ENCODE results near the gene WFS1.

DNA sequence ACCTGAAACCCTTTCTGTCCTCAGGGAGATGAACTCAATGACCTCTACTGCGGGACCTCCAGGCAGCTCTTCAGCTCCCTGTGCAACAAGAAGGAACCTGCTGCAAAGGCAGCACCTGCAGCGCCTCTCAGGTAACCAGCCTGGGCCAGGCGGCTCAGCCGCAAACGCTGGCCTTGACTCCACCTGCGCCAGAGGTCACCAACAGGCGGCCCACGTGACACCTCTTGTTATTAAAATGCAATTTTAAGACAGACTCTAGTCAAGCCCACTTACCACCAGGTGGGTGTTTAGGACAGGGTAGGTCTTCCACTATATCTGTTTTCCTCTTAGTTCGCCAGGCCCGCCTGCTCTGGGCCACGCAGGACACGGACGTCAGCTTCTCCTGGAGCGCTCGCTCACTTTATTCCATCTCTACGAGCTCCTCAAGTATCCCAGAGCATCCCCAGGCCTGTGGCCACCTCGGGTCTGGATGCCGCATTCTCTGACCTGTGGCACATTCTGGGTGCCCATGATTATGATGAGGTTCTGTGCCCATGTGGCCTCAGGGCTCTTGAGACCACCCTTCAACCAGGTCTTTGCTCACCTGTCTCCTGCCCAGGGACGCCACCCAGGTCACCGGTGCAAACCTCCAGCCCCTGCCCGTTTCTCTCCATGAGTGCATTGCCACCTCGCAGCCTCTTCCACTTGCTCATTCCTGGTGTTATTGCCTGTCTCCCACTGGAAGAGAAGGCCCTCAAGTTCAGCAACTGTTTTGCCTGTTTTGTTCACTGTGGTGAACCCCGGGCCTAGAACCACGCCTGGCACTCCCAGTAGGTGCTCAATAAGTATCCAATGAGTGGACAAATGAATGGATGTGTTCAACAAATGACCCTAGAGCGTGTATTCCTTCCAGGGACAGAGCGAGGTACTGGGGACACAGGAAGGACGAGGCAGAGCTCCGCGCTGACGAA lies 36.5 kb upstream of the WFS1 start:
- TF ChIP-seq, protein P1, sequence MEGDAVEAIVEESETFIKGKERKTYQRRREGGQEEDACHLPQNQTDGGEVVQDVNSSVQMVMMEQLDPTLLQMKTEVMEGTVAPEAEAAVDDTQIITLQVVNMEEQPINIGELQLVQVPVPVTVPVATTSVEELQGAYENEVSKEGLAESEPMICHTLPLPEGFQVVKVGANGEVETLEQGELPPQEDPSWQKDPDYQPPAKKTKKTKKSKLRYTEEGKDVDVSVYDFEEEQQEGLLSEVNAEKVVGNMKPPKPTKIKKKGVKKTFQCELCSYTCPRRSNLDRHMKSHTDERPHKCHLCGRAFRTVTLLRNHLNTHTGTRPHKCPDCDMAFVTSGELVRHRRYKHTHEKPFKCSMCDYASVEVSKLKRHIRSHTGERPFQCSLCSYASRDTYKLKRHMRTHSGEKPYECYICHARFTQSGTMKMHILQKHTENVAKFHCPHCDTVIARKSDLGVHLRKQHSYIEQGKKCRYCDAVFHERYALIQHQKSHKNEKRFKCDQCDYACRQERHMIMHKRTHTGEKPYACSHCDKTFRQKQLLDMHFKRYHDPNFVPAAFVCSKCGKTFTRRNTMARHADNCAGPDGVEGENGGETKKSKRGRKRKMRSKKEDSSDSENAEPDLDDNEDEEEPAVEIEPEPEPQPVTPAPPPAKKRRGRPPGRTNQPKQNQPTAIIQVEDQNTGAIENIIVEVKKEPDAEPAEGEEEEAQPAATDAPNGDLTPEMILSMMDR (IDR thresholded peaks at IDR 0.05; ENCODE audit: low read length): no peak
- TF ChIP-seq EZH2phosphoT487 (IDR thresholded peaks at IDR 0.05; ENCODE audit: low read length) (no peak), EZH2 (optimal IDR thresholded peaks at IDR 0.05; ENCODE audit: low read depth, low read length) (no peak)
